Trophoblast cell (in vitro differentiated cells and primary cell): ENCODE measurements around the gene EID2B.

Source experiments
- DNase-seq, 2 donors: peaks; one replicate each; pipeline ENCODE4 v3.0.0-alpha.2; 2016
- H2AFZ ChIP-seq: 2 replicates; pipeline ENCODE4 v1.6.1; 2013; ENCODE audit warnings: low read length, moderate library complexity, mild to moderate bottlenecking; ENCODE audit not compliant: insufficient read depth, poor library complexity
- H2AK5ac ChIP-seq: 2 replicates; pipeline ENCODE4 v1.6.1; 2013; ENCODE audit warnings: mild to moderate bottlenecking, low read length
- H2BK120ac ChIP-seq: 2 replicates; pipeline ENCODE4 v1.6.1; 2013; ENCODE audit warnings: low read length, mild to moderate bottlenecking, moderate library complexity; ENCODE audit not compliant: insufficient read depth, poor library complexity
- H2BK12ac ChIP-seq: 2 replicates; pipeline ENCODE4 v1.6.1; 2013; ENCODE audit warnings: mild to moderate bottlenecking, low read length, moderate library complexity
- H2BK5ac ChIP-seq: 2 replicates; pipeline ENCODE4 v1.6.1; 2013; ENCODE audit warnings: low read length, low read depth, moderate library complexity, mild to moderate bottlenecking; ENCODE audit not compliant: poor library complexity
- H3K14ac ChIP-seq: 2 replicates; pipeline ENCODE4 v1.6.1; 2013; ENCODE audit warnings: mild to moderate bottlenecking, low read length
- H3K18ac ChIP-seq: 2 replicates; pipeline ENCODE4 v1.6.1; 2013; ENCODE audit warnings: mild to moderate bottlenecking, low read length
- H3K23ac ChIP-seq: 2 replicates; pipeline ENCODE4 v1.6.1; 2013; ENCODE audit warnings: low read length
- H3K27ac ChIP-seq: 2 replicates; pipeline ENCODE4 v1.5.1; 2013; ENCODE audit warnings: low read depth, mild to moderate bottlenecking, inconsistent platforms, low read length, moderate library complexity
- H3K27me3 ChIP-seq: 2 replicates; pipeline ENCODE4 v1.6.1; 2013; ENCODE audit warnings: inconsistent platforms, mild to moderate bottlenecking, low read length, moderate library complexity; ENCODE audit not compliant: insufficient read depth
- H3K36me3 ChIP-seq, 2 experiments: 1 replicate in 1 of 2; 2 replicates in 1 of 2; pipeline ENCODE4 v1.6.1; 2013; ENCODE audit warnings: low read length in 2 of 2, mild to moderate bottlenecking in 2 of 2, moderate library complexity in 1 of 2; ENCODE audit not compliant: insufficient read depth in 2 of 2, control insufficient read depth in 1 of 2
- H3K4ac ChIP-seq: 2 replicates; pipeline ENCODE4 v1.6.1; 2013; ENCODE audit warnings: low read depth, mild to moderate bottlenecking, low read length, moderate library complexity
- H3K4me1 ChIP-seq, 2 experiments: 1 replicate in 1 of 2; 2 replicates in 1 of 2; pipeline ENCODE4 v1.6.1; 2013; ENCODE audit warnings: low read length in 2 of 2, mild to moderate bottlenecking in 2 of 2, moderate library complexity in 1 of 2; ENCODE audit not compliant: insufficient read depth in 2 of 2, control insufficient read depth in 1 of 2
- H3K4me2 ChIP-seq: 2 replicates; pipeline ENCODE4 v1.6.1; 2013; ENCODE audit warnings: inconsistent platforms, mild to moderate bottlenecking, low read length, moderate library complexity
- H3K4me3 ChIP-seq: 2 replicates; pipeline ENCODE4 v1.5.1; 2013; ENCODE audit warnings: mild to moderate bottlenecking, low read depth, low read length, inconsistent platforms
- H3K79me1 ChIP-seq: one replicate; pipeline ENCODE4 v1.6.1; 2013; ENCODE audit warnings: low read length
- H3K79me2 ChIP-seq: 2 replicates; pipeline ENCODE4 v1.6.1; 2013; ENCODE audit warnings: low read length, mild to moderate bottlenecking; ENCODE audit not compliant: control insufficient read depth, insufficient read depth, poor library complexity
- H3K9ac ChIP-seq: 2 replicates; pipeline ENCODE4 v1.6.1; 2013; ENCODE audit warnings: mild to moderate bottlenecking, low read length
- H3K9me3 ChIP-seq: 2 replicates; pipeline ENCODE4 v1.6.1; 2013; ENCODE audit warnings: low read depth, mild to moderate bottlenecking, control low read depth, inconsistent platforms, low read length; ENCODE audit not compliant: insufficient read depth
- H4K12ac ChIP-seq: 2 replicates; pipeline ENCODE4 v1.6.1; 2013; ENCODE audit warnings: low read depth, mild to moderate bottlenecking, low read length, moderate library complexity
- H4K8ac ChIP-seq: 2 replicates; pipeline ENCODE4 v1.6.1; 2013; ENCODE audit warnings: low read depth, mild to moderate bottlenecking, low read length, moderate library complexity
- H4K91ac ChIP-seq: one replicate; pipeline ENCODE4 v1.6.1; 2013; ENCODE audit warnings: low read depth, mild to moderate bottlenecking, low read length, moderate library complexity
- WGBS: extraction: QIAGEN DNeasy Blood & Tissue Kit; methylation state at CpG from one replicate; pipeline ENCODE4 v1.1.7; 2013; ENCODE audit warnings: missing lambda C conversion rate; ENCODE audit not compliant: insufficient read length, insufficient coverage; ENCODE audit errors: extremely low coverage; 5-methylcytosine and 5-hydroxymethylcytosine counted together

The EID2B gene

GRCh38 chr19:39496063-39496462, 36.6 kb downstream of the EID2B start:
- H3K23ac ChIP-seq: no peak overlapping the region
- no peaks in the 10 kb centered on the region for H3K79me1 ChIP-seq
- H4K91ac ChIP-seq: no peak overlapping the region
- H2BK12ac ChIP-seq: no peak overlapping the region
- no peak overlapping the region for H3K9ac ChIP-seq
- no peak overlapping the region for H3K14ac ChIP-seq
- no peak overlapping the region for H3K4me3 ChIP-seq
- no peak overlapping the region for H3K4ac ChIP-seq
- H4K12ac ChIP-seq: no peak overlapping the region
- peaks cover 5% of the 10 kb centered on the region in 2 experiments for H3K36me3 ChIP-seq
- H3K4me2 ChIP-seq: no peak overlapping the region
- peaks cover 23% of the 10 kb centered on the region for H3K27me3 ChIP-seq
- no peak overlapping the region for H2BK120ac ChIP-seq
- H3K4me1 ChIP-seq: peaks cover 6 to 9% of the 10 kb centered on the region in 2 experiments
- no peaks in the 10 kb centered on the region for H3K79me2 ChIP-seq
- DNase-seq: no peak
- no peak overlapping the region for H4K8ac ChIP-seq
- WGBS: no CpG with 5 or more reads among the region's 5 CpGs
- no peak overlapping the region for H3K18ac ChIP-seq
- H2AK5ac ChIP-seq: no peak overlapping the region
- H2BK5ac ChIP-seq: no peak overlapping the region
- peaks cover 2% of the 10 kb centered on the region for H3K9me3 ChIP-seq
- no peak overlapping the region for H2AFZ ChIP-seq
- no peak overlapping the region for H3K27ac ChIP-seq

DNA sequence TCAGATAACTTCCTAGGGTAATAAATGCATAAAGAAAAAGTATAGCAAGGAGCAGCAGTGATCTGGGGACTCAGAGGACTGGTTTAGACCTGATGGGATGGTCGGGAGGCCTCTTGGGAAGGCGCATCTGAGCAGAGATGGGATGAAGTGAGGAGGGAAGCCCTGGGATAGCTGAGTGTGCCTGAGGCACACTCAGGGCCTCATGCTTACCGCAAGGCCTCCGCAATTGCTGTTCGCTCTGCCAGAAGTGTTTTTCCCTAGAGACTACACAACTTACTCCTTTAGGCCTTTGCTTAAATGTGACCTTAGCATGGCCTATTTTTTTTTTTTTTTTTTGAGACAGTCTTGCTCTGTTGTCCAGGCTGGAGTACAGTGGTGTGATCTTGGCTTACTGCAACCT, 38.0 kb downstream of the EID2B start:
- Histone ChIP-seq H2AK5ac (no peak overlapping the region), H4K91ac (no peak overlapping the region), H4K12ac (no peak overlapping the region), H3K9me3 (peaks cover 2% of the 10 kb centered on the region), H3K18ac (no peak overlapping the region), H3K79me1 (no peaks in the 10 kb centered on the region), H3K9ac (no peak overlapping the region), H3K4me1 (peaks cover 6 to 9% of the 10 kb centered on the region in 2 experiments), H3K4me2 (no peak overlapping the region), H3K4ac (no peak overlapping the region), H2BK120ac (no peak overlapping the region), H3K23ac (no peak overlapping the region), H3K27me3 (peaks cover 16% of the 10 kb centered on the region), H3K4me3 (no peak overlapping the region), H2BK5ac (no peak overlapping the region), H2BK12ac (no peak overlapping the region), H4K8ac (no peak overlapping the region), H3K79me2 (no peaks in the 10 kb centered on the region), H3K36me3 (peaks cover 13% of the 10 kb centered on the region in 2 experiments), H2AFZ (no peak overlapping the region), H3K27ac (no peak overlapping the region), H3K14ac (no peak overlapping the region)
- DNase-seq: no peak
- WGBS: no CpG with 5 or more reads among the region's 5 CpGs

DNA sequence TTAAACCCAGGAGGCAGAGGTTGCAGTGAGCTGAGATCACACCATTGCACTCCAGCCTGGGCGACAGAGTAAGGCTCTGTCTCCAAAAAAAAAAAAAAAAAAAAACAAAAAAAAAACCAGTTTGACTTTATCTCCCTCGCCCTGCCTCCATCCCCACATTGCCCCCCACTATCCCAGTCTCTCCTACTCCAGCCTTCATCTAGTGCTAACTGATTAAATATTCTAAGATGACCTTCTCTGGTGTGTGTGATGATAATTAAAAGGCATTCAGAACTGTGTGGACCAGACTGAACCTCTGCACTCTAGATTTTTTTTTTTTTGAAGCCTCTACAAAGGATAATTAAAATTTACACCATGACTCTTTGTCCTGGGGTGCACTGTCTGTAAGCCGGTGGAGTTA, 39.9 kb downstream of the EID2B start:
- no peak overlapping the region for H2BK5ac ChIP-seq
- no peak overlapping the region for H3K27ac ChIP-seq
- no peak overlapping the region for H2BK12ac ChIP-seq
- no peak overlapping the region for H2AFZ ChIP-seq
- no peak overlapping the region for H2AK5ac ChIP-seq
- H3K27me3 ChIP-seq: no peaks in the 10 kb centered on the region
- H4K12ac ChIP-seq: no peak overlapping the region
- no peak overlapping the region for H3K18ac ChIP-seq
- peaks cover 31 to 32% of the 10 kb centered on the region in 2 experiments for H3K36me3 ChIP-seq
- no peak overlapping the region for H4K8ac ChIP-seq
- H3K9ac ChIP-seq: no peak overlapping the region
- H3K4me3 ChIP-seq: no peak overlapping the region
- no peak overlapping the region for H3K23ac ChIP-seq
- DNase-seq: no peak
- H3K4me2 ChIP-seq: no peak overlapping the region
- no peak overlapping the region for H2BK120ac ChIP-seq
- no peak overlapping the region for H3K4ac ChIP-seq
- H3K14ac ChIP-seq: no peak overlapping the region
- no peaks in the 10 kb centered on the region for H3K9me3 ChIP-seq
- WGBS: no CpG with 5 or more reads among the region's 3 CpGs
- H3K4me1 ChIP-seq: peaks cover 0 to 2% of the 10 kb centered on the region in 2 experiments
- H4K91ac ChIP-seq: no peak overlapping the region
- H3K79me2 ChIP-seq: no peaks in the 10 kb centered on the region
- H3K79me1 ChIP-seq: no peaks in the 10 kb centered on the region

- Histone ChIP-seq H3K4me2 (no peak overlapping the region), H3K9me3 (no peaks in the 10 kb centered on the region), H2BK12ac (no peak overlapping the region), H3K9ac (no peak overlapping the region), H3K36me3 (peaks cover 31 to 35% of the 10 kb centered on the region in 2 experiments), H2AK5ac (no peak overlapping the region), H3K79me2 (no peaks in the 10 kb centered on the region), H3K79me1 (no peaks in the 10 kb centered on the region), H3K27ac (no peak overlapping the region), H3K4ac (no peak overlapping the region), H3K14ac (no peak overlapping the region), H3K23ac (no peak overlapping the region), H4K8ac (no peak overlapping the region), H3K18ac (no peak overlapping the region), H3K4me3 (no peak overlapping the region), H2BK120ac (no peak overlapping the region), H3K27me3 (no peaks in the 10 kb centered on the region), H4K12ac (no peak overlapping the region), H2AFZ (no peak overlapping the region), H3K4me1 (no peaks in the 10 kb centered on the region), H4K91ac (no peak overlapping the region), H2BK5ac (no peak overlapping the region)
- no CpG with 5 or more reads among the region's 6 CpGs for WGBS
- no peak for DNase-seq
Measured at GRCh38 chr19:39492225-39492624, 40.4 kb downstream of the EID2B start.
